ENCODE data around the gene GLTP.
A peak's percentile ranks its signal among the peaks of the same experiment; 100 is the strongest.
"Not testable (repeated sequence)": the region's sequence is repeated elsewhere in the genome, so short reads cannot be mapped to it uniquely, and the experiment has no call there.

GLTP gene

GRCh38 chr12:109910254-109910968 lies 30.1 kb upstream of the GLTP start:
- no peak for DNase-seq (ENCODE audit: low read depth, low spot score)
- H3K4me3 ChIP-seq (ENCODE audit: low read length), result no peak overlapping the region

- no peak for DNase-seq (ENCODE audit: low read depth, low spot score)
- H3K4me3 ChIP-seq (ENCODE audit: low read length), result no peak overlapping the region
Observed at GRCh38 chr12:109905301-109905700, 25.0 kb upstream of the GLTP start.

DNA sequence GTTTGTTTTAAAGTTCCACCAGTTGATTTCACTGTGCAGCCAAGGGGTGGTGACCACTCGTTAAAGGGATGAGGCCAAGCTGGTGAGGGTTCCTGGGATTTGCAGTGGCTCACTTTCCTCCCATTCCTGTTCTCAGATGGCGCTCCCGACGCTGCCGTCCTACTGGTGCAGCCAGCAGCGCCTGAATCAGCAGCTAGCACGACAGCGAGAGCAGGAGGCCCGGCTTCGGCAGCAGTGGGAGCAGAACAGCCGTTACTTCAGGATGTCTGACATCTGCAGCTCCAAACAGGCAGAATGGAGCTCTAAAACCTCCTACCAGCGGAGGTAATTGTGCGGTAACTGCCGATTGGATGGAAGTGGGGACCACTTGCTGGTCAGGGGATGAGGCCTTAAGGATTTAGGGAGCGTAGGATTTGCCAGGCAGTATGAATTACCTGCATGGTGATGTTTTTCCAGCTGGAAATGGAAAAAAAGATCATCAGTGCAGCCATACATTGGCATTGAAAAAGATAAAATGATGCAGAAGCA lies 22.6 kb upstream of the GLTP start:
- no peak for DNase-seq (ENCODE audit: low read depth, low spot score)
- H3K4me3 ChIP-seq (ENCODE audit: low read length), result no peak overlapping the region

- peak overlapping the region; percentile 76 for H3K4me3 ChIP-seq (ENCODE audit: low read length)
- DNase-seq (ENCODE audit: low read depth, low spot score), result no peak
Observed at GRCh38 chr12:109900752-109901580, 20.6 kb upstream of the GLTP start.

- peak; percentile 78 for DNase-seq (ENCODE audit: low read depth, low spot score)
- H3K4me3 ChIP-seq (ENCODE audit: low read length), result peak within 1 kb of the TSS; percentile 76
Observed at GRCh38 chr12:109899783-109900751, 19.7 kb upstream of the GLTP start, which contains the start of gene TCHP. TSS of gene TCHP (plus strand) at chr12:109900274. CDS start at chr12:109903027, 2,753 bp downstream.

DNA sequence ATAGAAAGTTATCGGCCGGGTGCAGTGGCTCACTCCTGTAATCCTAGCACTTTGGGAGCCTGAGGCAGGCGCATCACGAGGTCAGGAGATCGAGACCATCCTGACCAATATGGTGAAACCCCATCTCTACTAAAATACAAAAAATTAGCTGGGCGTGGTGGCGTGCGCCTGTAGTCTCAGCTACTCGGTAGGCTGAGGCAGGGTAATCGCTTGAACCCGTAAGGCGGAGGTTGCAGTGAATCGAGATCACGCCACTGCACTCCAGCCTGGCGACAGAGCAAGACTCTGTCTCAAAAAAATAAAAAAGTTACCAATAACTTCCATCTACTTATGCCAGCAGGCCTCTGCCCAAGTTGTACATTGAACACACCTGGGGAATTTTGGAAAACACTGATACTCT lies 19.0 kb upstream of the GLTP start:
- H3K4me3 ChIP-seq (ENCODE audit: low read length), result peak overlapping the region; percentile 76
- not testable (repeated sequence) for DNase-seq (ENCODE audit: low read depth, low spot score)

DNA sequence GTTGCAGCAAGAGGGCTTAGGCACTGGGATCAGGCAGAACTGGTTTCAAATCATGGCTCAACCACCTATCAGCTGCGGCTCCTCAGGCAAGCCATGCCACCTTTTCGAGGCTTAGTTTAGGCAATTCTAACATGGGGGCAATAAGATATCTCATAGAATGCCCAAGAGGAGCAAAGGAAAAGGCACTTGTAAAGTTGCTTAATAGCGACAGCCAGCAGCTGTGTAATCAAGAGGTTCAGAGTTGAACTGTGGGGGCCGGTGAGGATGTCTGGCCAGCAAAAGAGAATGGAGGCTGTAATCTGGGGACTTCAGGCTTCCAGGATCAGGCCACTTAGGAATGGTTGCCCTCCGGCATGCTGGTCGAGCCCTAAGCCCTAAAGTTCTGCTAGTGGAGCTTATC lies 16.7 kb upstream of the GLTP start:
- no peak overlapping the region for H3K4me3 ChIP-seq (ENCODE audit: low read length)
- no peak for DNase-seq (ENCODE audit: low read depth, low spot score)

DNA sequence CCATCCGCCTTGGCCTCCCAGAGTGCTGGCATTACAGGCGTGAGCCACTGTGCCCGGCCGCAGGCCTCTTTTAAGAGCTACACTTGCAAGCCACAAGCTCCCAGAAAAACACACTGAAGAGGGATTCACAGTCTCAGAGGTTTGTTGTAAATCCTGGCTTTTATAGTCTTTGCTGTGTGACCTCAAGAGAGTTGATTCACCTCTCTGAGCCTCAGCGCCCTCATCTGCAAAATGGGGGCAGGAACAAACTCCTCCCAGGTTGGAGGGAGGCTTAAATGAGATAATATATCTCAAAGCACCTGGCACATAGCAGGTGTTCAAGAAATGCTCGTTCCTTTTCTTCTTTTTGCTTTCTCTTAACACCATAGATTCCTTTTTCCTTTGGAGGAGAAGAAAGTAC lies 15.8 kb upstream of the GLTP start:
- H3K4me3 ChIP-seq (ENCODE audit: low read length), result no peak overlapping the region

GRCh38 chr12:109894939-109895338 lies 14.6 kb upstream of the GLTP start:
- DNase-seq (ENCODE audit: low read depth, low spot score), result no peak
- no peak overlapping the region for H3K4me3 ChIP-seq (ENCODE audit: low read length)

More for the DNA sequence above, 15.8 kb upstream of the GLTP start:
- no peak for DNase-seq (ENCODE audit: low read depth, low spot score)

DNA sequence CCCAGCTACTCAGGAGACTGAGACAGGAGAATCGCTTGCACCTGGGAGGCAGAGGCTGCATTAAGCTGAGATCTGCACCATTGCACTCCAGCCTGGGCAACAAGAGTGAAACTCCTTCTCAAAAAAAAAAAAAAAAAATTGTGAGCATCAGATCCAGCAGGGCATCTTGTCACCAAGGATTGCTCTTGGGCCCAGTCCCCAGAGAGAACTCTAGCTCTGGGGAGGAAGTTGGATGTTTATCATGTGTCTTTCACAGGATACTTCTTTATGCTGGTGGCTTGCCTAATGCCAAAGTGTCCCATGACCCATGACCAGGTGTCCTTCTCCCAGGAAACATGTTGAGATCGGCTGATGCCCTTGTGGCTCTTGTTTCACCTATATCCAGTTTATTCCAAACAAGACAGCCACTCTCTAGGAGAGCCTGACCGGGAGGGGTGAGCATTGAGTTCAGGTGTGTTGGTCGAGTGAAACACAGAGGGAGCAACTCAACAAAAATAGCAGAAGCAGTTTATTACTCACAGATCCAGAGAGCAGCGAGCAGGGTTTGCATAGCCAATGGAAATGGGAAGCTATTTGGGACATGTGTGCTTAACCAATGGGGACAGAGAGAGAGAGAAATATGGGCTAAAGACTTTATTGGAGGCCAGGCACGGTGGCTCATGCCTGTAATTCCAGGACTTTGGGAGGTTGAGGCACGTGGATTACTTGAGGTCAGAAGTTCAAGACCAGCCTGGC lies 13.1 kb upstream of the GLTP start:
- no peak for DNase-seq (ENCODE audit: low read depth, low spot score)
- H3K4me3 ChIP-seq (ENCODE audit: low read length), result no peak overlapping the region

DNA sequence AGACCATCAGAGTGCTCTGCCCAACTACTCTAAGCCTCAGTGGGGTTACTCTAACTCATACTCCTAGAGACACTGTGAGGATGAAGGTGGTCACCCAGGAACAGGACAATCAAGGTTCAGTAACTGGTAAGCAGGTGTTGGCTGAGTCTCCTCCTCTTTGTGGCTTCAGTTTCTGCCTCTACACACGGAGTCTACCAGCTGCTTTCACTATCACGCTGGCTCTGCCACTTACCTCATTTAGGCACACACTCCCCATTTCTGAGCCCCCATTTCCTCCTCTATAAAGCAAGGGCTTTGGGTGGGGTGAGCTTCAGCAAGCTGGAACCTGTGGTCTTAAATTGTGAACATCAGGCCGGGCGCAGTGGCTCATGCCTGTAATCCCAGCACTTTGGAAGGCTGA lies 12.4 kb upstream of the GLTP start:
- DNase-seq (ENCODE audit: low read depth, low spot score), result peak; percentile 39
- no peak overlapping the region for H3K4me3 ChIP-seq (ENCODE audit: low read length)

- DNase-seq (ENCODE audit: low read depth, low spot score), result no peak
- H3K4me3 ChIP-seq (ENCODE audit: low read length), result no peak overlapping the region
Observed at GRCh38 chr12:109892165-109892715, 11.9 kb upstream of the GLTP start.

DNA sequence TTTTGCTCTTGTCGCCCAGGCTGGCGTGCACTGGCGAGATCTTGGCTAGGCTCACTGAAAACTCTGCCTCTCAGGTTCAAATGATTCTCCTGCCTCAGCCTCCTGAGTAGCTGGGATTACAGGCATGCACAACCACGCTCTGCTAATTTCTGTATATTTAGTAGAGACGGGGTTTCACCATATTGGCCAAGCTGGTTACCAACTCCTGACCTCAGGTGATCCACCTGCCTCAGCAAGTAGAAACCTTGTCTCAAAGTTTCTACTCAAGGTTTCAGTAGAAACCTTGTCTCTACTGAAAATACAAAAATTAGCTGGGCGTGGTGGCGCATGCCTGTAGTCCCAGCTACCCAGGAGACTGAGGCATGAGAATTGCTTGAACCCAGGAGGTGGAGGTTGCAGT lies 11.4 kb upstream of the GLTP start:
- not testable (repeated sequence) for DNase-seq (ENCODE audit: low read depth, low spot score)

GRCh38 chr12:109890620-109891170 lies 10.4 kb upstream of the GLTP start:
- DNase-seq (ENCODE audit: low read depth, low spot score), result no peak
- H3K4me3 ChIP-seq (ENCODE audit: low read length), result no peak overlapping the region

More for the DNA sequence above, 11.4 kb upstream of the GLTP start:
- H3K4me3 ChIP-seq (ENCODE audit: low read length), result not testable (repeated sequence)

DNA sequence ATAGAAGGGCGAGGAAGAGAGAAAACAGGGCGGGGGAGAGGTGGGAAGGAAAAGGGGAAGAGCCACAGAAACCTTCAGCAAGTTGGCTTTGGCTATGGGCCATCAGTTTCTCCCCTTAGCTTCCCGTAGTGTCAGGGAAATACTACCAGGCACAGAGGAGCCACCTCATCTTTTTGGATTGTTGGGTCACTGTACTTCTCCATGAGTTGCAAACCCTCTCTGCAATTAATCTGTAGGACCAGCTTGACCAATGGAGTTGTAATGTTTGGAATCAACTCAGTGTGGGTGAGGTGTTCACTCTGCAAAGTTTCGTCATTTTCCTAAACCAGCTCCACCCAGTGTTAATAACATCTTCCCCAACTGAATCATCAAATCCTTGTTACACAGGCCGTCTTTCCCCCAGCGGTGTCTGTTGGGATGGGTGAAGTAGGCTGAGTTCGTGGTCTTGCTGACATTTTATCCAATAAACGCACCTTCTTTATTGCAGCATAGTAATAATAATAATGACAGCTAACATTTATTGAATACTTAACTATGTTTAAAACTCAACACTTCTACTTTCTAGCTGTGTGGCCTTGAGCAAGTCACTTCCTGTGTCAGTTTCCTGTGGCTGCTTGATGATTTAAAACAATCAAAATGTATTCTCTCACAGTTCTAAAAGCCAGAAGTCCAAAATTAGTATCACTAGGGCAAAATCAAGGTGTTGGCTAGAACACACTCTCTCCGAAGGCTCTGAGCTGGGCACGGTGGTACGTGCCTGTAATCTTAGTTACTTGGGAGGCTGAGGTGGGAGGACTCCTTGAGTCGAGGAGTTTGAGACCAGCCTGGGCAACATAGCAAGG lies 8.1 kb upstream of the GLTP start:
- DNase-seq (ENCODE audit: low read depth, low spot score), result no peak

DNA sequence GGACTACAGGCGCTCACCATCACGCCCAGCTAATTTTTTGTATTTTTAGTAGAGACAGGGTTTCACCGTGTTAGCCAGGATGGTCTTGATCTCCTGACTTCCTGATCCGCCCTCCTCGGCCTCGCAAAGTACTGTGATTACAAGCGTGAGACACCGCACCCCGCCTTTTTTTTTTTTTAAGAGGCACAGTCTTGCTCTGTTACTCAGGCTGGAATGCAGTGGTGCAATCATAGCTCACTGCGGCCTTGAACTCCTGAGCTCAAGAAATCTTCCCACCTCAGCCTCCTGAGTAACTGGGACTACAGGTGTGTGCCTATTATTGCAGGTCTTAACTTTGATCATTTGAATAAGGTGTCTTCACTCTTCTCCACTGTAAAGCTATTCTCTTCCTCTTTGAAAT lies 5.3 kb upstream of the GLTP start:
- H3K4me3 ChIP-seq (ENCODE audit: low read length), result no peak overlapping the region
- DNase-seq (ENCODE audit: low read depth, low spot score), result no peak

More for the DNA sequence above, 8.1 kb upstream of the GLTP start:
- no peak overlapping the region for H3K4me3 ChIP-seq (ENCODE audit: low read length)

DNA sequence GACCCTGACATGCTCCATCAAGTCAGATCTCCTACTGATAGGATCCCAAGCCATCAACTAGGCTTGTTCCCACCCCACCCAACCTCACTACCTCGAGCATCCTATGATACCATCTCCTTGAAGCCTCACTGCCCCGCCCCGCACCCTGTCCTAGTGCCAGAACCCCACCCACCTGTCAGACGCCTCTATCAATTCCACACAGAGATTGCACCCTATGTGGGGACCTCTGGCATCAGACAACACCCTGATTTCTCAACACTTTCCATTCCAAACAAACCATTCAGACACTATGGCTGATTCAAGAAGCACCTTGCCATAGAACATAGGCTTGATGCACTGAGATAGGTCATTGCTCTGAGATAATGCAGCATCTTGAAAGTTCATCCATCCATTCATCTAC lies 3.1 kb upstream of the GLTP start:
- no peak overlapping the region for H3K4me3 ChIP-seq (ENCODE audit: low read length)
- no peak for DNase-seq (ENCODE audit: low read depth, low spot score)
